ENCODE measurements around the gene PTPN13. TPM values are rescaled to one million over a fixed set of nuclear protein-coding genes. Genes with fewer than 3 reads are reported as not detected.
"Not testable (repeated sequence)": the region's sequence is repeated elsewhere in the genome, so short reads cannot be mapped to it uniquely, and the experiment has no call there.

The PTPN13 gene
- polyA plus RNA-seq, 3 donors, result 115 to 155 (median 125) TPM

- DNase-seq (ENCODE audit: extremely low read depth in 1 of 11, low read depth in 9 of 11, low spot score in 4 of 11), result no peak
Measured at GRCh38 chr4:86626066-86626465, 32.0 kb downstream of the PTPN13 start.

GRCh38 chr4:86627462-86628135 lies 33.5 kb downstream of the PTPN13 start:
- no peak for DNase-seq (ENCODE audit: extremely low read depth in 1 of 11, low read depth in 9 of 11, low spot score in 4 of 11)

GRCh38 chr4:86630629-86631028 lies 36.5 kb downstream of the PTPN13 start:
- DNase-seq (ENCODE audit: extremely low read depth in 1 of 11, low read depth in 9 of 11, low spot score in 4 of 11), result no peak

GRCh38 chr4:86631166-86631565 lies 37.1 kb downstream of the PTPN13 start:
- no peak for DNase-seq (ENCODE audit: extremely low read depth in 1 of 11, low read depth in 9 of 11, low spot score in 4 of 11)

GRCh38 chr4:86633854-86634253 lies 39.7 kb downstream of the PTPN13 start:
- DNase-seq (ENCODE audit: extremely low read depth in 1 of 11, low read depth in 9 of 11, low spot score in 4 of 11), result peak in 2 of 11 donors; percentile 6 to 35

- no peak for DNase-seq (ENCODE audit: extremely low read depth in 1 of 11, low read depth in 9 of 11, low spot score in 4 of 11)
Measured at GRCh38 chr4:86640469-86640868, 46.4 kb downstream of the PTPN13 start.

- no peak for DNase-seq (ENCODE audit: extremely low read depth in 1 of 11, low read depth in 9 of 11, low spot score in 4 of 11)
Measured at GRCh38 chr4:86641516-86642090, 47.5 kb downstream of the PTPN13 start.

- no peak for DNase-seq (ENCODE audit: extremely low read depth in 1 of 11, low read depth in 9 of 11, low spot score in 4 of 11)
Measured at GRCh38 chr4:86644892-86645291, 50.8 kb downstream of the PTPN13 start.

GRCh38 chr4:86652332-86652932 lies 58.3 kb downstream of the PTPN13 start:
- no peak for DNase-seq (ENCODE audit: extremely low read depth in 1 of 11, low read depth in 9 of 11, low spot score in 4 of 11)

GRCh38 chr4:86653237-86653865 lies 59.2 kb downstream of the PTPN13 start:
- DNase-seq (ENCODE audit: extremely low read depth in 1 of 11, low read depth in 9 of 11, low spot score in 4 of 11), result no peak

GRCh38 chr4:86656781-86657180 lies 62.7 kb downstream of the PTPN13 start:
- not testable (repeated sequence) for DNase-seq (ENCODE audit: extremely low read depth in 1 of 11, low read depth in 9 of 11, low spot score in 4 of 11)

GRCh38 chr4:86657382-86657781 lies 63.3 kb downstream of the PTPN13 start:
- no peak for DNase-seq (ENCODE audit: extremely low read depth in 1 of 11, low read depth in 9 of 11, low spot score in 4 of 11)

- DNase-seq (ENCODE audit: extremely low read depth in 1 of 11, low read depth in 9 of 11, low spot score in 4 of 11), result no peak
Measured at GRCh38 chr4:86657910-86658309, 63.8 kb downstream of the PTPN13 start.

- DNase-seq (ENCODE audit: extremely low read depth in 1 of 11, low read depth in 9 of 11, low spot score in 4 of 11), result no peak
Measured at GRCh38 chr4:86660401-86660800, 66.3 kb downstream of the PTPN13 start.

- DNase-seq (ENCODE audit: extremely low read depth in 1 of 11, low read depth in 9 of 11, low spot score in 4 of 11), result no peak
Measured at GRCh38 chr4:86661006-86661405, 66.9 kb downstream of the PTPN13 start.

GRCh38 chr4:86661418-86661817 lies 67.3 kb downstream of the PTPN13 start:
- no peak for DNase-seq (ENCODE audit: extremely low read depth in 1 of 11, low read depth in 9 of 11, low spot score in 4 of 11)

GRCh38 chr4:86664959-86665358 lies 70.8 kb downstream of the PTPN13 start:
- no peak for DNase-seq (ENCODE audit: extremely low read depth in 1 of 11, low read depth in 9 of 11, low spot score in 4 of 11)

- DNase-seq (ENCODE audit: extremely low read depth in 1 of 11, low read depth in 9 of 11, low spot score in 4 of 11), result no peak
Measured at GRCh38 chr4:86670298-86670697, 76.2 kb downstream of the PTPN13 start.

- no peak for DNase-seq (ENCODE audit: extremely low read depth in 1 of 11, low read depth in 9 of 11, low spot score in 4 of 11)
Measured at GRCh38 chr4:86670756-86671155, 76.6 kb downstream of the PTPN13 start.

- DNase-seq (ENCODE audit: extremely low read depth in 1 of 11, low read depth in 9 of 11, low spot score in 4 of 11), result no peak
Measured at GRCh38 chr4:86675548-86675947, 81.4 kb downstream of the PTPN13 start.
